Ascending aorta (tissue), 2 donors: ENCODE data around the gene TPP1. TPM values are rescaled to one million over a fixed set of nuclear protein-coding genes. Genes with fewer than 3 reads are reported as not detected.

ENCODE experiments used
- DNase-seq, 2 donors: peaks; one replicate each; pipeline ENCODE4 v3.0.0-alpha.2; 2019; ENCODE audit warnings: low spot score in 2 of 2
- H3K27ac ChIP-seq, 2 donors: fragments of 200-600 bp; sonication (generic); one replicate each; pipeline ENCODE4 v1.5.1; 2016 to 2017; ENCODE audit warnings: mild to moderate bottlenecking in 1 of 2
- H3K27me3 ChIP-seq: fragments of 200-600 bp; sonication (generic); one replicate; pipeline ENCODE4 v1.5.1; 2017
- H3K36me3 ChIP-seq, 2 donors: fragments of 200-600 bp; sonication (generic); one replicate each; pipeline ENCODE4 v1.5.1; 2016
- H3K4me1 ChIP-seq, 2 donors: fragments of 200-600 bp; sonication (generic); one replicate each; pipeline ENCODE4 v1.5.1; 2016 to 2017; ENCODE audit warnings: mild to moderate bottlenecking in 1 of 2
- H3K4me3 ChIP-seq, 2 donors: fragments of 200-600 bp; sonication (generic); one replicate each; pipeline ENCODE4 v1.5.1; 2016 to 2017; ENCODE audit warnings: mild to moderate bottlenecking in 1 of 2
- H3K9me3 ChIP-seq, 2 donors: fragments of 200-600 bp; sonication (generic); one replicate each; pipeline ENCODE4 v1.5.1; 2016
- intact Hi-C: fragments of 100-400 bp; cut with DNase I; formaldehyde crosslinking; loops from one replicate; pipeline ENCODE4 v1.15.1; 2023
- total RNA-seq: library from RNA; depleted of rRNA; stranded (reverse); fragments of >200 nt; gene quantifications from one replicate; pipeline ENCODE4 v1.1.0, GENCODE V29; 2016
- TF ChIP-seq, protein P1 (sequence below), 3 experiments: fragments of 200-600 bp in 2 of 3; fragments of 450-650 bp in 1 of 3; sonication (generic) in 2 of 3; IDR thresholded peaks; one replicate each; pipeline ENCODE4 v1.5.1; 2016 to 2019; ENCODE audit warnings: antibody characterized with exemption in 3 of 3, mild to moderate bottlenecking in 1 of 3, moderate library complexity in 1 of 3

TPP1 gene
- total RNA-seq, 1 donor from 2014 or later = 96.7 TPM

DNA sequence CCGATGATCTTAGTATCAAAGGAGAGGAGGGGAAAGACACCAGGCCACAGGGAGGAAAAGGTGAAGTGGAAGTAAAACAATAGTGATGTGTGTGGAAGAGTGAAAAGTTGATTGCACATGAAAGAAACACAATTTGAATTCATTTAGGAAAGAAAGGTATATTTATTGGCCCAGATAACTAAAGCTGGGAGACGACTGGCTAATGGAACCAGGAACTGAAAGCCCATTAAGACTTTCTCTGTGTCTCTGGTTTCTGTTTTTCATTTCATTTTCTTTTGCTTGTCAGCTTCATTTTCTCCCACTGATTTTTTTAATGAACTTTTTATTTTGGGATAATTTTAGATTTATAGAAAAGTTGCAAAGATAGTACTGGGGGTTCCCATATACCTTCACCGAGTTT lies 41.5 kb upstream of the TPP1 start:
- H3K36me3 ChIP-seq = no peaks in the 10 kb centered on the region
- no peaks in the 10 kb centered on the region for H3K27me3 ChIP-seq
- TF ChIP-seq, protein P1, sequence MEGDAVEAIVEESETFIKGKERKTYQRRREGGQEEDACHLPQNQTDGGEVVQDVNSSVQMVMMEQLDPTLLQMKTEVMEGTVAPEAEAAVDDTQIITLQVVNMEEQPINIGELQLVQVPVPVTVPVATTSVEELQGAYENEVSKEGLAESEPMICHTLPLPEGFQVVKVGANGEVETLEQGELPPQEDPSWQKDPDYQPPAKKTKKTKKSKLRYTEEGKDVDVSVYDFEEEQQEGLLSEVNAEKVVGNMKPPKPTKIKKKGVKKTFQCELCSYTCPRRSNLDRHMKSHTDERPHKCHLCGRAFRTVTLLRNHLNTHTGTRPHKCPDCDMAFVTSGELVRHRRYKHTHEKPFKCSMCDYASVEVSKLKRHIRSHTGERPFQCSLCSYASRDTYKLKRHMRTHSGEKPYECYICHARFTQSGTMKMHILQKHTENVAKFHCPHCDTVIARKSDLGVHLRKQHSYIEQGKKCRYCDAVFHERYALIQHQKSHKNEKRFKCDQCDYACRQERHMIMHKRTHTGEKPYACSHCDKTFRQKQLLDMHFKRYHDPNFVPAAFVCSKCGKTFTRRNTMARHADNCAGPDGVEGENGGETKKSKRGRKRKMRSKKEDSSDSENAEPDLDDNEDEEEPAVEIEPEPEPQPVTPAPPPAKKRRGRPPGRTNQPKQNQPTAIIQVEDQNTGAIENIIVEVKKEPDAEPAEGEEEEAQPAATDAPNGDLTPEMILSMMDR (IDR thresholded peaks at IDR 0.05) = no peak
- no peaks in the 10 kb centered on the region for H3K9me3 ChIP-seq
- intact Hi-C loops = no loop called here
- H3K27ac ChIP-seq = no peak overlapping the region
- no peak for DNase-seq
- H3K4me1 ChIP-seq = peaks cover 0 to 11% of the 10 kb centered on the region in 2 donors
- no peak overlapping the region for H3K4me3 ChIP-seq

DNA sequence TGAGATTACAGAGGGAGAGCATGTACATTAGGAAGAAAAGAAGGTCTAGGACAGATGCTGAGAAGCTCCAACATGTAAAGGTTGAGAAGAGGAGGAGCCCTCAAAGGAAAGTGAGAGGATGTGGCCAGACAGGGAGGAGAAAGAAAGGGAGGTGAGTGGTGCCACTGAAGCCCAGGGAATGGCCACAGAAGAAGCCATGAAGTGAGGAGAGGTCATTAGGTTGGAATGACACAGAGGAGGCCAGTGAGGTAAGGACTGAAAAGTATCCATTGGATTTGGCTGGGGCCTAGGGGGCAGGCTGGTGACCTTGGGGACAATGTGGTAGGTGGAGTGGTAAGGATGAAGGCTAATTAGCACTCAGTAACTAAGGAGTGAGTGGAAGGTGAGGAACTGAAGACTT lies 39.4 kb upstream of the TPP1 start:
- Histone ChIP-seq H3K9me3 (no peaks in the 10 kb centered on the region), H3K4me1 (peaks cover 0 to 14% of the 10 kb centered on the region in 2 donors), H3K36me3 (no peaks in the 10 kb centered on the region), H3K4me3 (no peak overlapping the region), H3K27ac (no peak overlapping the region), H3K27me3 (no peaks in the 10 kb centered on the region)
- intact Hi-C loops = no loop called here
- TF ChIP-seq, protein P1 (IDR thresholded peaks at IDR 0.05) = no peak
- no peak for DNase-seq

DNA sequence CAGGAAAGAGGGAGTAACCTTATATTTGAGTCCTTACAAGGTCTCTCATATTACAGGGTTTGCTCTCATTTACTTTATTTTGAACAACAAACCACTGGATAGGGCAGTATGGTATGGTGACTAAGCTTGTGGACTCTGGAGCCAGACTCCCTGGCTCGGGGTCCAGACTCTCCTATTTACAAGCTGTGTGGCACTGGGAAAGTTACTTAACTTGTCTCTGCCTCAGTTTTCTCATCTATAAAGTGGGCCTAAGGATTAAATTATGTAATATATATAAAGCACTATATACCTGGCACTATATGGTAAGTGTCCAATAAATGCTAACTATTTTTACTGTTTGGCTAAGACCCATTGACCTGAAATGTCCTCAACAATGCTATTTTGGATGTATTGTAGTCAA lies 38.1 kb upstream of the TPP1 start:
- Histone ChIP-seq H3K27ac (peak overlapping the region; percentile 80 to 91), H3K4me1 (peaks cover 0 to 14% of the 10 kb centered on the region in 2 donors), H3K27me3 (no peaks in the 10 kb centered on the region), H3K4me3 (peak overlapping the region in 1 of 2 donors; percentile 75), H3K9me3 (no peaks in the 10 kb centered on the region), H3K36me3 (no peaks in the 10 kb centered on the region)
- intact Hi-C loops = loop anchor here (1.0 kb wide), 1 partner anchor 26 kb away; the partner anchor contains the start of gene MRPL17
- no peak for DNase-seq
- TF ChIP-seq, protein P1 (IDR thresholded peaks at IDR 0.05) = no peak

DNA sequence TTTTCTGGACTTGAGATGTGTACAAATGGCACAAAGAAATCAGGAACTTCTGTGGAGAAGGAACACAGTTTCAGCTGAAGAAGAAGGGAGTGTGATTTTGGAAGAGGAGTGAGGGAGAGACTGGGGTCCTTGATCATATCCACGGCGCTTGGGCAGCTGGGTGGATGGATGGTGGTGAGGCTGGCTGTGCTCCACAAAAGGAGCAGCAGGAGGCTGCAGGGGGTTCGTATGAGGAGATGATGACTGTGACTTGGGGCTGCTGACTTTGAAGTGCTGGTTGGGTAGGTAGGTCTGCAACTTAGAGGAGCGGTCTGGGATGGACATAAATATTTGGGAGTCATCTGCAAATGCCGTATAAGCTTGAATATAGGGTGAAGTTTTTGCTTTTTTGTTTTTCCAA lies 37.7 kb upstream of the TPP1 start:
- Histone ChIP-seq H3K4me3 (peak overlapping the region; percentile 53 to 75), H3K27me3 (no peaks in the 10 kb centered on the region), H3K27ac (peak overlapping the region; percentile 80 to 91), H3K4me1 (peaks cover 0 to 14% of the 10 kb centered on the region in 2 donors), H3K9me3 (no peaks in the 10 kb centered on the region), H3K36me3 (no peaks in the 10 kb centered on the region)
- no peak for DNase-seq
- intact Hi-C loops = loop anchor here (1.0 kb wide), 1 partner anchor 26 kb away; the partner anchor contains the start of gene MRPL17
- TF ChIP-seq, protein P1 (IDR thresholded peaks at IDR 0.05) = no peak

DNA sequence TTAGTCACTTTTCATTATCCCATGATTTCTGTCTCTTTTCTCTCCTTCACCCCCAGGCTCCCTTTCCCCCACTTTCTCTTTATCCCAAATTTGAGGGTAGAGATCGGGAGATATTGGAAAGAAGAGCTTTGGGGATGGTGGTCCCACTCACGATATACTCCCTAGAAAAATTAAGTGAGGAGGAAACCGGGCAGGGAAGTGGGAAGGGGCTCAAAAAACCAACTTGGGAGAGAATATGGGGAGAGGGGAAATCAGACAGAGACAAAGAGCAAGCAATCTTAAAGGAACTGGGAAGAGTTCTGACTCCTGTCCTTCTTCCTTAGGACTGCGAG lies 37.3 kb upstream of the TPP1 start:
- H3K4me1 ChIP-seq = peaks cover 0 to 14% of the 10 kb centered on the region in 2 donors
- no peaks in the 10 kb centered on the region for H3K27me3 ChIP-seq
- peak overlapping the region; percentile 53 to 75 for H3K4me3 ChIP-seq
- intact Hi-C loops = no loop called here
- no peaks in the 10 kb centered on the region for H3K36me3 ChIP-seq
- H3K9me3 ChIP-seq = no peaks in the 10 kb centered on the region
- no peak for DNase-seq
- peak overlapping the region; percentile 80 to 91 for H3K27ac ChIP-seq
- TF ChIP-seq, protein P1 (IDR thresholded peaks at IDR 0.05) = no peak
